Fibroblast of pulmonary artery (primary cell): ENCODE results near the gene MPIG6B.

Experiments used
- DNase-seq: peaks from one replicate; pipeline ENCODE4 v3.0.0-alpha.2; 2010; ENCODE audit warnings: low read depth
- H3K4me3 ChIP-seq: replicated peaks from 2 replicates; pipeline ENCODE4 v1.5.1; 2011; ENCODE audit warnings: low read depth, mild to moderate bottlenecking, control low read depth, low read length, moderate library complexity
- TF ChIP-seq, protein P1 (sequence below): IDR thresholded peaks from 2 replicates; pipeline ENCODE4 v1.5.1; 2011; ENCODE audit warnings: mild to moderate bottlenecking, control low read depth, low read length, inconsistent platforms; ENCODE audit errors: missing control alignments

The MPIG6B gene

DNA sequence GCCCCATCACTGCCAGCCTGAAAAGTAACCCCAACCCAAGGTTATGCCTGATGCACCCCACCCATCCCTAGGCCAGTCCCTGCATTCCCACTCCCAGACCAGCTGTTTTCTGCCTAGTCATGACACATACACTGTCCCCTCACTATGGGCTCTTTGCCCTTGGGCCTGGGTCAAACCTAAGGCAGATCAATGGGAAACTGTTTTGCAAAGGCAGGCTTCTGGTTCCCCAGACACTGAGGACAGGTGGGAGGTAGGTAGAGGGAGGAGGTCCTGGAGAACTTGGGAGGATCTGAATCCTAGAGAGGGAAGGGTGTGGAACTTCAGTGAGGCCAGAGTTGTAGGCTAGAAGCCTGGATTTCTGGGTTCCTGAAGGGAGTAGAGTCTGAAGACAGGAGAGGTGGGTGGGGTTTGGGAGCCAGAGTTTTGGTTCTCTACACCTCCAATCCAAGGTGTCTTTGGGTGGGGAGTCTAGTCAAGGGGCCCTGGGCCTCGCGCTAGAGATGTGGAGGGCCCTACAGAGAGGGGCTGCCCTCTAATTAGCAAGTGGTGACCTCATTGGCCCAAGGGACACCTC is 11.2 kb downstream of the MPIG6B start:
- no peak for DNase-seq
- TF ChIP-seq, protein P1, sequence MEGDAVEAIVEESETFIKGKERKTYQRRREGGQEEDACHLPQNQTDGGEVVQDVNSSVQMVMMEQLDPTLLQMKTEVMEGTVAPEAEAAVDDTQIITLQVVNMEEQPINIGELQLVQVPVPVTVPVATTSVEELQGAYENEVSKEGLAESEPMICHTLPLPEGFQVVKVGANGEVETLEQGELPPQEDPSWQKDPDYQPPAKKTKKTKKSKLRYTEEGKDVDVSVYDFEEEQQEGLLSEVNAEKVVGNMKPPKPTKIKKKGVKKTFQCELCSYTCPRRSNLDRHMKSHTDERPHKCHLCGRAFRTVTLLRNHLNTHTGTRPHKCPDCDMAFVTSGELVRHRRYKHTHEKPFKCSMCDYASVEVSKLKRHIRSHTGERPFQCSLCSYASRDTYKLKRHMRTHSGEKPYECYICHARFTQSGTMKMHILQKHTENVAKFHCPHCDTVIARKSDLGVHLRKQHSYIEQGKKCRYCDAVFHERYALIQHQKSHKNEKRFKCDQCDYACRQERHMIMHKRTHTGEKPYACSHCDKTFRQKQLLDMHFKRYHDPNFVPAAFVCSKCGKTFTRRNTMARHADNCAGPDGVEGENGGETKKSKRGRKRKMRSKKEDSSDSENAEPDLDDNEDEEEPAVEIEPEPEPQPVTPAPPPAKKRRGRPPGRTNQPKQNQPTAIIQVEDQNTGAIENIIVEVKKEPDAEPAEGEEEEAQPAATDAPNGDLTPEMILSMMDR: no peak
- peak overlapping the region; percentile 83 for H3K4me3 ChIP-seq

DNA sequence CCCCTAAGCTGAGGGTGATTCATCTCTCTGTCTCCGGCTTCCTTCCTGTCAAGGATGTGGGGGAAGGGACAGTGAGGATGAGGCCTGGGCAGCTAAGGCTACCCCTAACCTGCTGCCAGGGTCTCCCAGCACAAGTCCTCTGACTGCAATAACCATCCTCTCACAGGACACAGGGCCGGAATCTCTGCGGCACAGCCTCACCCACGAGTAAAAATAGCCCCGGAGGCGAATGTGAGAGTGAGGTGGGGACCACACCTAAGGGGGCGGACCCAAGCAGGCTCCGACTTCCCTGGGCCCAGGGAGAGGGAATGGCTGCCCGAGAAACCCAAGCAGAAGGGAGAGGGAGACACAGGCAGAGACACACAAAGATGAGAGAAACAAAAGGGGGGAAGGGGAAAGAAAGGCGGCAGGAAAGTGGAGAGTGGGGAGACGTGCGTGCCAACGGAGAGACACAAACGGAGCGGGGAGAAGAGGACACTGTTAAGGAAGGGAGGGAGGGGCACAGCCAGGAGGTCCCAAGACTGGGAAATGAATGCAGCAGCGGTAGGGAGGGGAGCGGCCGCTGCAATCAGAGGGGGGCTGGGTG is 11.7 kb downstream of the MPIG6B start:
- TF ChIP-seq, protein P1: no peak
- H3K4me3 ChIP-seq: peak overlapping the region; percentile 83
- DNase-seq: peak; percentile 65

DNA sequence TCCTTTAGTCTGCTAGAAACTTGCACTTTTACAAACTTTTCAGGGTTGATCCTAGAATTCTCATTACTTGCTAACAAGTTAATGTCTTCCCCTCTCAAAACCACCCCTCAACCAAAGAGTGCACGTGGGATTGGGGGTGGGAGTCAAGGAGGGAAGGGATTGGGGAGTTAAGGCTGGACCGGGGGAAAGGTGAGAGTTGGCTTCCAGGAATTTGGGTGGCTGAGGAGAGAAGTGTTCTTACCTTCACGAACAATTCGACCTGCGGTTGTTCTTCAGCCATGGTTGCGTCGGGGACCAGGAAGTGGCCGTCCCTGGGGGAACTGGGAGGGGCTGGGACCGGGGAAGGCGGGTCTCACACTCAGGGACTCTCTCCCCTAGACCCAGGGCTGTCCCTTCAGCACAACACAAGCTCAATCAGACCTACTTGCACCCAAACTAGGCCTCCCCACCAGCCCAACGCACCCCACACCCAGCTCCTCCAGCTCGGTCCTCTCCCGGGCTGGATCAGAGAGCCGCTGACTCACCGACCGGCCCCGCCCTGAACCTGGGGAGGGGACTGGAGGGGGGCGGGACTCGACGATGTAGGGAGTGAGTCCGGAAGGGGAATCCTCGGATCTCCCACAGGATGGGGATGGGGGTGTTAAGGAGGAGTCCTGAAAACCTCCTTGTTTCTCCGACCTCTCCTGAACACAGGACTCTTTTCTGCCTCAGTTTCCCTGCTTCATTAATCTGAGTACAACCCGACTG is 13.0 kb downstream of the MPIG6B start, which contains the start of gene CLIC1:
TSS of gene CLIC1 (minus strand) at position 510 of the 747 bp plus-strand sequence. CDS start at position 280, 230 bp downstream.
- TF ChIP-seq, protein P1: no peak
- H3K4me3 ChIP-seq: peak within 1 kb of the TSS; percentile 83

DNA sequence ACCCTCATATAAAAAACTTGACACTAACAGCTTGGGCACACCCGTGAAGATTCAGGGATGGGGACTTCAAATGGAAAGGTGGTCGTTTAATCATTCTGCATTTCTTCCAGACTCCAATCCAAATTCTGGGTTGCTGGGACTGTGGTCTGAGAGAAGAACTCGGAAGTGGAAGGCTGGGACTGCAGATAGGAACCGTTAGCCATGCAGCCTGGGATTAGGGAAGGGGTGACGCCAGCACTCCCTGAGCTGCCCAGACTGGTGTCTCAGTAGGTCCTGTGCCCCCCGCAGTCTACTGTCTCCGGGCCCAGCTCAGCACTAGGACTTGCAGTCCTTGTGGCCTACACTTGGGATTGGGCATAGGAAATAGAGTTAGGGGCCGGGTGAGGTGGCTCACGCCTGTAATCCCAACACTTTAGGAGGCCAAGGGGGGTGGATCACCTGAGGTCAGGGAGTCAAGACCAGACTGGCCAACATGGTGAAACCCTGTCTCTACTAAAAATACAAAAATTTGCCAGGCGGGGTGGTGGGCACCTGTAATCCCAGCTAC is 13.7 kb downstream of the MPIG6B start:
- TF ChIP-seq, protein P1: no peak
- no peak for DNase-seq
- peak overlapping the region; percentile 83 for H3K4me3 ChIP-seq

More for the DNA sequence above, 13.0 kb downstream of the MPIG6B start, which contains the start of gene CLIC1:
- DNase-seq: peak; percentile 74

DNA sequence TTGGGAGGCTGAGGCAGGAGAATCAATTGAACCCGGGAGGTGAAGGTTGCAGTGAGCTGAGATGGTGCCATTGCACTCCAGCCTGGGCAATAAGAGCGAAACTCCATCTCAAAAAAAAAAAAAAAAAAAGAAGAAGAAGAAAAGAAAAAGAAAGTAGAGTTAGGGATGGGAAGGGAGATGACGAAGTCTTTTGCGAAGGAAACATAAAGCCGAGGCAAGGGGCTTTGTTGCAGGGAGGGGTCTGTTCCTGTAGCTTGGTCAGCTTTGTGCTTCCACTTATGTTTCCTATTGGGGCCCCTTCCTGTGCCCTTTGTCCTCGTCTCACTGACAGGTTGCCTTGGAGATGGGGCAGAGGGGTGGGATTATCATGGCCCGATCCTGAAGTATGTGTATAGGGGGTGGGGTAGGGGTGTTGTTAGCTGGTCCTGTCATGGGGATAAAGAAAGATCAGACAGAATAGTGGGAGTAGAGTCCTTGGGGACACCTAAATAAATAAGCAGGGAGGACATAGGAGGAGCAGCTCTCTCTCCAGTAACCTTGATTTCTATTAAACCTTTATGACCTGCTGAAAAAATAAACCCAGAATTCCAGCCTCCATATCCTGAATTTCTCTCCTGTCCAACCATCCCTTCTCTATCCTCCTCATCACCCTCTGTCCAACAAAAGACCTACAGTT is 14.3 kb downstream of the MPIG6B start:
- H3K4me3 ChIP-seq: no peak overlapping the region
- DNase-seq: peak; percentile 23
- TF ChIP-seq, protein P1: no peak
